Body of pancreas (tissue), 4 donors: Measurements from ENCODE around the gene COX7A1. TPM values are rescaled to one million over a fixed set of nuclear protein-coding genes. Genes with fewer than 3 reads are reported as not detected.
"Not testable (repeated sequence)": the region's sequence is repeated elsewhere in the genome, so short reads cannot be mapped to it uniquely, and the experiment has no call there.

Source experiments
- ATAC-seq: fragments of 150-250 bp; one replicate; pipeline ENCODE4 v1.9.1; 2016
- DNase-seq, 4 donors: peaks; one replicate each; pipeline ENCODE4 v3.0.0-alpha.2; 2019
- H3K27ac ChIP-seq, 4 donors: fragments of 200-600 bp; sonication (generic); 1 replicate in 3 of 4; 2 replicates in 1 of 4; pipeline versions ENCODE4 v1.5.1 to v1.6.1; 2016 to 2019; ENCODE audit warnings: mild to moderate bottlenecking in 1 of 4, mixed read lengths in 1 of 4, moderate library complexity in 1 of 4
- H3K27me3 ChIP-seq, 2 donors: fragments of 200-600 bp; sonication (generic); one replicate each; pipeline ENCODE4 v1.6.0; 2016; ENCODE audit warnings: mild to moderate bottlenecking in 1 of 2
- H3K36me3 ChIP-seq, 2 donors: fragments of 200-600 bp; sonication (generic); replicated peaks in 1 of 2; 2 replicates each; pipeline ENCODE4 v1.5.1; 2016; ENCODE audit warnings: low read depth in 2 of 2; ENCODE audit not compliant: insufficient read depth in 1 of 2
- H3K4me1 ChIP-seq: fragments of 200-600 bp; sonication (generic); one replicate; pipeline ENCODE4 v1.6.0; 2016
- H3K4me3 ChIP-seq, 2 donors: fragments of 200-600 bp; sonication (generic); 1 replicate in 1 of 2; 2 replicates in 1 of 2; pipeline ENCODE4 v1.5.1; 2016 to 2019
- H3K9me3 ChIP-seq, 3 donors: fragments of 200-600 bp; sonication (generic); 1 replicate in 2 of 3; 2 replicates in 1 of 3; pipeline ENCODE4 v1.5.1; 2016
- CTCF ChIP-seq, 7 experiments: fragments of 450-650 bp in 4 of 7; fragments of 200-600 bp in 3 of 7; sonication (generic) in 3 of 7; IDR thresholded peaks; one replicate each; pipeline ENCODE4 v1.5.1; 2016 to 2019; ENCODE audit warnings: antibody characterized with exemption in 7 of 7
- POLR2A ChIP-seq, 3 donors: fragments of 450-650 bp; IDR thresholded peaks; one replicate each; pipeline ENCODE4 v1.6.1; 2016; ENCODE audit warnings: antibody characterized with exemption in 3 of 3, mild to moderate bottlenecking in 2 of 3
- WGBS, 2 donors: methylation state at CpG; one replicate each; pipeline ENCODE4 v1.1.5; 2017; 5-methylcytosine and 5-hydroxymethylcytosine counted together
- intact Hi-C: fragments of 100-400 bp; cut with DNase I; formaldehyde crosslinking; loops from one replicate; pipeline ENCODE4 v1.15.1; 2023
- total RNA-seq, 2 donors: library from RNA; depleted of rRNA; stranded (reverse); fragments of >200 nt; gene quantifications; one replicate each; pipeline ENCODE4 v1.1.0, GENCODE V29; 2016

The COX7A1 gene
- total RNA-seq, 2 donors from 2014 or later = 1.6 to 29.0 TPM

DNA sequence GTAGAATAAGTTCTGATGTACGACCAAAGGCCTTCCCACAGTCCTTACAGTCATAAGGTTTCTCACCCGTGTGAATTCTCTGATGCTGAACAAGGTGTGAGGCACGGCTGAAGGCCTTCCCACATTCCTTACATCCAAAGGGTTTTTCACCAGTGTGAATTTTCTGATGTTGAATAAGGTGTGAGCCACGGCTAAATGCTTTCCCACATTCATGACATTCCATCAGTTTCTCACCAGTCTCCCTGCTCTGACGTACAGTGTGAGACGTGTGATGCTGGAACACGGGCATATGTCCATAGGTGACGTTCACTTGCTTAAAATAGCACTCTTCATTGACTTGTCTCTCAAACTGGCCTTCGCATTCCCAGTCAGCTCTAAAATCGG lies 31.0 kb upstream of the COX7A1 start:
- ATAC-seq (no peak), DNase-seq (no peak)
- WGBS, 2 donors = 84 to 85% methylated on average over 10 of the region's 10 CpGs
- H3K9me3 ChIP-seq = no peaks in the 10 kb centered on the region
- H3K27ac ChIP-seq = no peak overlapping the region
- intact Hi-C loops = no loop called here
- no peaks in the 10 kb centered on the region for H3K4me1 ChIP-seq
- H3K27me3 ChIP-seq = no peaks in the 10 kb centered on the region
- H3K36me3 ChIP-seq = peaks cover 0 to 8% of the 10 kb centered on the region in 2 donors
- H3K4me3 ChIP-seq = no peak overlapping the region
- TF ChIP-seq POLR2A (IDR thresholded peaks at IDR 0.05) (no peak), CTCF (IDR thresholded peaks at IDR 0.05) (no peak)

DNA sequence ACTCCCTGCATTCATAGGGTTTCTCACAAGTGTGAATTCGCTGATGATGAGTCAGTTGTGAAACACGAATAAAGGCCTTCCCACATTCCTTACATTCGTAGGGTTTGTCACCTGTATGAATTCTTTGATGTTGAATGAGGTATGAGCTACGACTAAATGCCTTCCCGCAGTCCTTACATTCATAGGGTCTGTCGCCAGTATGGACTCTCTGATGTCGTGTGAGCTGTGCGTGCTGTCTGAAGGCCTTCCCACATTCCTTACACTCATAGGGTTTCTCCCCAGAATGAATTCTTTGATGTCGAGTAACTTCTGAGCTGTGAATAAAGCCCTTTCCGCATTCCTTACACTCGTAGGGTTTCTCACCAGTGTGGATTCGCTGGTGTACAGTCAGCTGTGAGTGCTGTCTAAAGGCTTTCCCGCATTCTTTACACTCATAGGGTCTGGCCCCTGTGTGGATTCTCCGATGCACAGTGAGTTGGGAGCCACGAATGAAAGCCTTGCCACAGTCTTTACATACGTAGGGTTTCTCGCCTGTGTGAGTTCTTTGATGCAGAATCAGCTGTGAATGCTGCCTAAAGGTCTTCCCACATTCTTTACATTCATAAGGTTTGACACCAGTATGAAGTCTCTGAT lies 30.5 kb upstream of the COX7A1 start:
- no peaks in the 10 kb centered on the region for H3K9me3 ChIP-seq
- H3K4me1 ChIP-seq = no peaks in the 10 kb centered on the region
- ATAC-seq (no peak), DNase-seq (no peak)
- H3K27me3 ChIP-seq = no peaks in the 10 kb centered on the region
- H3K27ac ChIP-seq = no peak overlapping the region
- H3K4me3 ChIP-seq = no peak overlapping the region
- TF ChIP-seq POLR2A (IDR thresholded peaks at IDR 0.05) (no peak), CTCF (IDR thresholded peaks at IDR 0.05) (no peak)
- WGBS, 2 donors = 78 to 83% methylated on average over 17 of the region's 17 CpGs
- H3K36me3 ChIP-seq = peaks cover 0 to 8% of the 10 kb centered on the region in 2 donors
- intact Hi-C loops = no loop called here

DNA sequence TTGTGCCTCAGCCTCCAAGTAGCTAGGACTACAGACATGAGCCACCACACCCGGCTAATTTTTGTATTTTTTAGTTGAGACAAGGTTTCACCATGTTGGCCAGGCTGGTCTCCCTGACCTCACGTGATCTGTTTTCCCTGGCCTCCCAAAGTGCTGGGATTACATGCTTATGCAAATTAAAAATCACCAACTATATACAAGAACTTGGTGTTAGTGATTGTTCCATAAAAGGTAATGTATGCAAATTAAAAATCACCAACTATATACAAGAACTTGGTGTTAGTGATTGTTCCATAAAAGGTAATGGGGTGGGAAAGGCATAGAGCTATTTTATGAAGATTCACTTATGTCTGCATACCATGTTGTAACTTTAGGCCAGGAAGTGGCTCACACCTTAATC lies 26.8 kb upstream of the COX7A1 start:
- H3K4me3 ChIP-seq = not testable (repeated sequence)

GRCh38 chr19:36173846-36174245 lies 21.6 kb upstream of the COX7A1 start:
- H3K4me3 ChIP-seq, H3K27me3 ChIP-seq, H3K9me3 ChIP-seq, DNase-seq, H3K27ac ChIP-seq, ATAC-seq, H3K36me3 ChIP-seq: not testable (repeated sequence)
- intact Hi-C loops = loop anchor here (5.0 kb wide), 1 partner anchor 52 kb away; no protein-coding TSS in a partner anchor
- 74 to 76% methylated on average over 7 to 8 of the region's 8 CpGs for WGBS, 2 donors
- peaks cover 10% of the 10 kb centered on the region for H3K4me1 ChIP-seq

More for the DNA sequence above, 26.8 kb upstream of the COX7A1 start:
- H3K27ac ChIP-seq, H3K27me3 ChIP-seq, intact Hi-C loops, H3K9me3 ChIP-seq, ATAC-seq, DNase-seq, H3K36me3 ChIP-seq, H3K4me1 ChIP-seq: not testable (repeated sequence)
- 41 to 69% methylated on average over 2 of the region's 2 CpGs for WGBS, 2 donors

DNA sequence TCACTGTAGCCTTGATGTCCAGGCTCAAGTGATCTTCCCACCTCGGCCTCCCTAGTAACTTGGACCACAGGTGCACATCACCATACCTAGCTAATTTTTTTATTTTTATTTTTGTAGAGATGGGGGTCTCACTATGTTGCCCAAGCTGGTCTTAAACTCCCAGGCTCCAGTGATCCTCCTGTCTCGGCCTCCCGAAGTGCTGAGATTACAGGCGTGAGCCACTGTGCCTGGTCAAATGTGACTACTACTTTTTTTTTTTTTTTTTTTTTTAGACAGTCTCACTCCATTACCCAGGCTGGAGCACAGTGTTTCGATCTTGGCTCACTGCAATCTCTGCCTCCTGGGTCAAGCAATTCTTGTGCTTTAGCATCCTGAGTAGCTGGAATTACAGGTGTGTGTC lies 20.6 kb upstream of the COX7A1 start:
- H3K4me3 ChIP-seq = no peak overlapping the region
- 77 to 79% methylated on average over 5 of the region's 5 CpGs for WGBS, 2 donors
- peaks cover 13% of the 10 kb centered on the region for H3K4me1 ChIP-seq
- TF ChIP-seq POLR2A (IDR thresholded peaks at IDR 0.05) (no peak), CTCF (IDR thresholded peaks at IDR 0.05) (no peak)
- H3K27ac ChIP-seq = no peak overlapping the region
- ATAC-seq = no peak
- no peaks in the 10 kb centered on the region for H3K27me3 ChIP-seq
- no peaks in the 10 kb centered on the region for H3K9me3 ChIP-seq
- DNase-seq = no peak
- intact Hi-C loops = loop anchor here (5.0 kb wide), 1 partner anchor 51 kb away; no protein-coding TSS in a partner anchor
- H3K36me3 ChIP-seq = no peaks in the 10 kb centered on the region
